Neutrophil (primary cell): ENCODE data around the gene SPATA32.

Source experiments
- H3K27ac ChIP-seq: fragments of 200-600 bp; sonication (generic); 2 replicates; pipeline ENCODE4 v1.5.1; 2016; ENCODE audit warnings: mild to moderate bottlenecking, moderate library complexity
- H3K27me3 ChIP-seq: fragments of 200-600 bp; sonication (generic); 2 replicates; pipeline ENCODE4 v1.6.0; 2016; ENCODE audit warnings: mild to moderate bottlenecking
- H3K36me3 ChIP-seq: fragments of 200-600 bp; sonication (generic); 2 replicates; pipeline ENCODE4 v1.5.1; 2017
- H3K4me1 ChIP-seq, 2 experiments: fragments of 200-600 bp in 1 of 2; sonication (generic) in 1 of 2; 1 replicate in 1 of 2; 2 replicates in 1 of 2; pipeline versions ENCODE4 v1.5.1 to v1.6.1; 2013 to 2016; ENCODE audit warnings: low read depth in 1 of 2, low read length in 1 of 2, mild to moderate bottlenecking in 1 of 2, moderate library complexity in 1 of 2; ENCODE audit not compliant: control insufficient read depth in 1 of 2, insufficient read depth in 1 of 2
- H3K4me3 ChIP-seq, 2 experiments: fragments of 200-600 bp in 1 of 2; sonication (generic) in 1 of 2; 1 replicate in 1 of 2; 2 replicates in 1 of 2; pipeline ENCODE4 v1.5.1; 2013 to 2016; ENCODE audit warnings: low read depth in 1 of 2, low read length in 1 of 2, mild to moderate bottlenecking in 1 of 2, moderate library complexity in 1 of 2
- H3K9me3 ChIP-seq: fragments of 200-600 bp; sonication (generic); 2 replicates; pipeline ENCODE4 v1.5.1; 2016
- CTCF ChIP-seq: fragments of 200-600 bp; sonication (generic); IDR thresholded peaks from 2 replicates; pipeline ENCODE4 v1.5.1; 2016; ENCODE audit warnings: antibody characterized with exemption

Gene SPATA32

GRCh38 chr17:45221081-45222013 is 40.5 kb downstream of the SPATA32 start, which contains the start of gene FMNL1:
FMNL1 (plus strand) TSS chr17:45221885; CDS start chr17:45222125, 240 bp downstream.
- H3K9me3 ChIP-seq, result no peaks in the 10 kb centered on the region
- no peaks in the 10 kb centered on the region for H3K27me3 ChIP-seq
- peak within 1 kb of the TSS; percentile 99 for H3K27ac ChIP-seq
- peak within 1 kb of the TSS; percentile 74 to 94 for H3K4me3 ChIP-seq
- peaks cover 65% of the 10 kb centered on the region for H3K36me3 ChIP-seq
- H3K4me1 ChIP-seq, result peaks cover 29 to 66% of the 10 kb centered on the region in 2 experiments
- peak; percentile 85 for TF ChIP-seq CTCF

DNA sequence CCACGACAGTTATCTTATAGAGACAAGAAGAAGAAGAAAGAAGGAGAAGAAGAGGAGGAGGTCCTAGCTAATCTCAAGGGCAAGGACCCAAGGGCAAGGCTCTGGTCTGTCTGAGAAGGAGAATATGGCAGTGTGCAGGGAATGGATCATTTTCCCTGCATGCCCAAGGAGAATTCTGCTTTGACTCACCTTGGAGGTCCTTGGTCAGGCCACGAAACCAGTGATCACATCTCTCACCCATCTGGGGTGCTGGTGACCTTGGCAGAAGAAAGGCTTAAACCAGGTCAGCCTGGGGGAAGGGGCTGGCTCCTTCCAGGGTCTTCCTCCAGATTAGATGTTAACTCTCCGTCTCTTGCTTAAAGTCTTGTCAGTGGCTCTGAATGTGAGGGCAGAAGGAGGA is 41.8 kb downstream of the SPATA32 start:
- H3K27me3 ChIP-seq, result no peaks in the 10 kb centered on the region
- H3K9me3 ChIP-seq, result no peaks in the 10 kb centered on the region
- H3K4me3 ChIP-seq, result peak overlapping the region; percentile 74 to 94
- no peak for TF ChIP-seq CTCF
- peaks cover 74% of the 10 kb centered on the region for H3K36me3 ChIP-seq
- peak overlapping the region; percentile 99 for H3K27ac ChIP-seq
- peaks cover 25 to 54% of the 10 kb centered on the region in 2 experiments for H3K4me1 ChIP-seq

- peak overlapping the region; percentile 74 to 94 for H3K4me3 ChIP-seq
- no peaks in the 10 kb centered on the region for H3K9me3 ChIP-seq
- H3K4me1 ChIP-seq, result peaks cover 25 to 44% of the 10 kb centered on the region in 2 experiments
- TF ChIP-seq CTCF, result peak; percentile 98
- H3K27me3 ChIP-seq, result no peaks in the 10 kb centered on the region
- H3K36me3 ChIP-seq, result peaks cover 72% of the 10 kb centered on the region
- peak overlapping the region; percentile 99 for H3K27ac ChIP-seq
Observed at GRCh38 chr17:45218895-45219661, 42.8 kb downstream of the SPATA32 start.
